Natural killer cell treated with Interleukin-12 subunit alpha and Interleukin-12 subunit beta and Interleukin-15 and Interleukin-18, amount 100 ng/mL, for 72 hours (primary cell): ENCODE measurements around the gene SCN8A. TPM values are rescaled to one million over a fixed set of nuclear protein-coding genes. Genes with fewer than 3 reads are reported as not detected.

Source experiments
- ATAC-seq, 2 donors: fragments of 150-1000 bp; cut with Tn5 transposase in 1 of 2; sonication (Bioruptor Pico), chemical (Tn5 transposase) in 1 of 2; 2 replicates each; pipeline ENCODE4 v1.10.0; 2021
- DNase-seq: peaks from one replicate; pipeline ENCODE4 v3.0.0; 2022; ENCODE audit warnings: low spot score
- H3K27ac Mint-ChIP-seq, 2 donors: 1 replicate in 1 of 2; 2 replicates in 1 of 2; pipeline ENCODE4 v1.8.0; 2022; ENCODE audit warnings: mixed read lengths in 2 of 2, mild to moderate bottlenecking in 1 of 2, moderate library complexity in 1 of 2
- H3K27me3 Mint-ChIP-seq, 2 donors: 1 replicate in 1 of 2; 2 replicates in 1 of 2; pipeline ENCODE4 v1.8.0; 2022; ENCODE audit warnings: mixed read lengths in 2 of 2
- H3K36me3 Mint-ChIP-seq: one replicate; pipeline ENCODE4 v1.8.0; 2022; ENCODE audit warnings: mixed read lengths
- H3K4me1 Mint-ChIP-seq, 2 donors: 1 replicate in 1 of 2; 2 replicates in 1 of 2; pipeline ENCODE4 v1.8.0; 2022; ENCODE audit warnings: low read depth in 2 of 2, mixed read lengths in 2 of 2, mild to moderate bottlenecking in 1 of 2
- H3K4me3 Mint-ChIP-seq: one replicate; pipeline ENCODE4 v1.8.0; 2022; ENCODE audit warnings: mixed read lengths
- H3K9me3 Mint-ChIP-seq: 2 replicates; pipeline ENCODE4 v1.8.0; 2022; ENCODE audit warnings: mixed read lengths
- total RNA-seq, 2 donors: library from RNA; stranded (reverse); gene quantifications; one replicate each; pipeline ENCODE4 v1.2.3, GENCODE V29; 2022

Gene SCN8A
- total RNA-seq, 2 donors from 2014 or later: 0.50 to 1.5 TPM

- no peaks in the 10 kb centered on the region for H3K9me3 Mint-ChIP-seq
- H3K36me3 Mint-ChIP-seq: no peaks in the 10 kb centered on the region
- no peak for ATAC-seq
- H3K4me3 Mint-ChIP-seq: no peak overlapping the region
- H3K27ac Mint-ChIP-seq: no peak overlapping the region
- DNase-seq: no peak
- no peaks in the 10 kb centered on the region for H3K4me1 Mint-ChIP-seq
- H3K27me3 Mint-ChIP-seq: peaks cover 15 to 19% of the 10 kb centered on the region in 2 donors
Observed at GRCh38 chr12:51753980-51754675, 163.1 kb downstream of the SCN8A start.

- Mint-ChIP-seq H3K4me1 (no peaks in the 10 kb centered on the region), H3K27me3 (peaks cover 10 to 14% of the 10 kb centered on the region in 2 donors), H3K36me3 (no peaks in the 10 kb centered on the region), H3K4me3 (no peak overlapping the region), H3K9me3 (no peaks in the 10 kb centered on the region), H3K27ac (no peak overlapping the region)
- ATAC-seq (no peak), DNase-seq (no peak)
Observed at GRCh38 chr12:51755251-51755650, 164.2 kb downstream of the SCN8A start.

DNA sequence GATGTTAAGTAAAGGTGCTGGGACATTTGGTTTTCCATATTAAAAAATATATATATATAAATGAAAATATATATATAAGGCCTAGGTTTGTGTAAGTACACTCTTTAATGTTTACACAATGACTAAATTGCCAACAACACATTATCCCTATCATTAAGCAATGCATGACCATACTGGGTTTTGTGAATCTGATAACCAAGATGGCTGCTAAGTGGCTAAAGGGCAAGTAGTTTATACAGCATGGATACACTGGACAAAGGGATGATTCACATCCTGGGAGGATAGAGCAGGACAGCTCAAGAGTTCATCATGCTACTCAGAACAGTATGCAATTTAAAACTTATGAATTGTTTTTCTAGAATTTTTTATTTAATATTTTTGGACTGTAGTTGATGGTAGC is 168.1 kb downstream of the SCN8A start:
- no peak overlapping the region for H3K27ac Mint-ChIP-seq
- no peak overlapping the region for H3K4me3 Mint-ChIP-seq
- DNase-seq (no peak), ATAC-seq (no peak)
- H3K4me1 Mint-ChIP-seq: no peaks in the 10 kb centered on the region
- peaks cover 3 to 12% of the 10 kb centered on the region in 2 donors for H3K27me3 Mint-ChIP-seq
- H3K9me3 Mint-ChIP-seq: no peaks in the 10 kb centered on the region
- no peaks in the 10 kb centered on the region for H3K36me3 Mint-ChIP-seq

GRCh38 chr12:51759695-51760094 is 168.7 kb downstream of the SCN8A start:
- no peak for ATAC-seq

DNA sequence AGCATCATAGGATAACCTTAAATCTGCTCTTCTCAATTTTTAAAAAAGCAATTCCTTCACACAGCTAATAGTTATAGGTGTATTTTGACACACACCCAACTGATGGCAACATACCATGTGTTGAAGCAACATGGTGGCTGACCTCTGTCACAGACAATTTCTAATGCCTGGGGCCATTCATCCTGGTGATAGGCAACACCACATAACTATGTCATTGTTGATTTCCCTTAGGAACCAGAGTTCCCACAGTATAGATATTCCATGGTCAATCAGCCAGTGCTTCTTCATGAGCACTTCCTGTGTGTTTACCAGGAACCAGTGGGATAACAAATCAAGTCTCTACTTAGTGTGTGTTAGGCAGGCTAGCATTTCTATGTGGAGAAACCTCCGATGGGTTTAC is 169.2 kb downstream of the SCN8A start:
- Mint-ChIP-seq H3K27me3 (peaks cover 2 to 12% of the 10 kb centered on the region in 2 donors), H3K27ac (no peak overlapping the region), H3K4me1 (no peaks in the 10 kb centered on the region), H3K4me3 (no peak overlapping the region), H3K9me3 (no peaks in the 10 kb centered on the region), H3K36me3 (no peaks in the 10 kb centered on the region)
- DNase-seq: no peak
- ATAC-seq: no peak

More at GRCh38 chr12:51759695-51760094, 168.7 kb downstream of the SCN8A start:
- no peak for DNase-seq
- Mint-ChIP-seq H3K27me3 (peaks cover 3 to 12% of the 10 kb centered on the region in 2 donors), H3K4me3 (no peak overlapping the region), H3K9me3 (no peaks in the 10 kb centered on the region), H3K36me3 (no peaks in the 10 kb centered on the region), H3K27ac (no peak overlapping the region), H3K4me1 (no peaks in the 10 kb centered on the region)

GRCh38 chr12:51763743-51764142 is 172.7 kb downstream of the SCN8A start:
- DNase-seq (no peak), ATAC-seq (no peak)
- Mint-ChIP-seq H3K4me3 (no peak overlapping the region), H3K27ac (no peak overlapping the region), H3K4me1 (no peaks in the 10 kb centered on the region), H3K27me3 (no peaks in the 10 kb centered on the region), H3K36me3 (no peaks in the 10 kb centered on the region), H3K9me3 (no peaks in the 10 kb centered on the region)

- Mint-ChIP-seq H3K27me3 (peaks cover 1 to 3% of the 10 kb centered on the region in 2 donors), H3K4me3 (no peak overlapping the region), H3K36me3 (no peaks in the 10 kb centered on the region), H3K4me1 (no peaks in the 10 kb centered on the region), H3K27ac (no peak overlapping the region), H3K9me3 (no peaks in the 10 kb centered on the region)
- no peak for DNase-seq
- no peak for ATAC-seq
Observed at GRCh38 chr12:51766067-51766676, 175.1 kb downstream of the SCN8A start.

DNA sequence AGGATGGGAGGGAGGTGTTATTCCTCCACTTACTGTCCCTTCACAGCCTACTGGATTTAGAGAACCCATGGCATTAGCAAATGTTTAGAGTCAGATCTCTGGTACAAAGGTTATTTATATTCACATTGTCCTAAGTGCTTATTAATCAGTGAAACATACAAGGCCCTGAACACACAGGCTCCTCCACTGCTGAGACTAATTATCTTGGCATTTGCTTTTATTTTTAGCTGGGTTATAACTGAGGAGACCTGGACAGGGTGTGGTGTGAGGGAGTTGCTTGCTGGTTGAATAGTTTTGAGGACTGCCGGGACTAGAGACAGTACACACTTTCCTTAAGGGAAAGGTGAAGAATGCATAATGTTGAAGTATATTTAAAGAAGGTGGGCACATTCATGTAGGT is 180.0 kb downstream of the SCN8A start:
- H3K36me3 Mint-ChIP-seq: no peaks in the 10 kb centered on the region
- H3K27me3 Mint-ChIP-seq: peaks cover 3 to 8% of the 10 kb centered on the region in 2 donors
- no peak for DNase-seq
- no peak overlapping the region for H3K4me3 Mint-ChIP-seq
- no peaks in the 10 kb centered on the region for H3K9me3 Mint-ChIP-seq
- no peak overlapping the region for H3K27ac Mint-ChIP-seq
- ATAC-seq: no peak
- H3K4me1 Mint-ChIP-seq: no peaks in the 10 kb centered on the region

DNA sequence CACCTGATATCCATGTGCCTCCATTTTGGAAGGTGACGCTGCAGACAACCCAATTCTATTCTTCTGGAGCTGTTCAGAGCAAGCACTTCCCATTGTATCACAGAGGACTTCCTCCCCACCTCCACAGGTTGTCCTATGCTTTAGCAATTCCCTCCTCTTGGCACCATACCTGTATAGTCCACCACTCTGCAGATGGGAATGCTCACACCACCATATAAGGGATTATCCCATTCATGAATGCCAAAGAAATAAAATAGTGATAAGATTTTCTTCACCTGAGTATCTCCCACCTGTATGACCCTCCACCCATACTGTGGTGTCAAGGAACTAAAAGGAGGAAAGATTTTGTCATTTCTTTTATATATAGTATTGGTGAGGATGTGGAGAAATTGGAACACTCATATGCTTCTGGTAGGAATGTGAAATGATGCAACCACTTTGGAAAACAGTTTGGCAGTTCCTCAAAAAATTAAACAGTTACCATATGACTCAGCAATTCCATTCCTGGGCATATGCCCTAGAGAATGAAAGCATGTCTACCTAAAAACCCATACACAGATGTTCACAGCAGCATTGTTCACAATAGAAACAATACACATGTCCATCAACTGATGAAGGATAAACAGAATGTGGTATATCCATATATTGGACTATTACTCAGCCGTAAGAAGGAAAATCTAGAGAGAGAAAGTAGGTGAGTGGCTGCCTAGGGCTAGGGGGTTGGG is 182.3 kb downstream of the SCN8A start:
- Mint-ChIP-seq H3K4me1 (no peaks in the 10 kb centered on the region), H3K36me3 (no peaks in the 10 kb centered on the region), H3K4me3 (no peak overlapping the region), H3K27me3 (peaks cover 3 to 8% of the 10 kb centered on the region in 2 donors), H3K27ac (no peak overlapping the region), H3K9me3 (no peaks in the 10 kb centered on the region)
- ATAC-seq: no peak
- no peak for DNase-seq

GRCh38 chr12:51774933-51775332 is 183.9 kb downstream of the SCN8A start:
- no peak for ATAC-seq
- Mint-ChIP-seq H3K9me3 (no peaks in the 10 kb centered on the region), H3K4me1 (no peaks in the 10 kb centered on the region), H3K27me3 (peaks cover 3 to 8% of the 10 kb centered on the region in 2 donors), H3K4me3 (no peak overlapping the region), H3K36me3 (no peaks in the 10 kb centered on the region), H3K27ac (no peak overlapping the region)
- no peak for DNase-seq

DNA sequence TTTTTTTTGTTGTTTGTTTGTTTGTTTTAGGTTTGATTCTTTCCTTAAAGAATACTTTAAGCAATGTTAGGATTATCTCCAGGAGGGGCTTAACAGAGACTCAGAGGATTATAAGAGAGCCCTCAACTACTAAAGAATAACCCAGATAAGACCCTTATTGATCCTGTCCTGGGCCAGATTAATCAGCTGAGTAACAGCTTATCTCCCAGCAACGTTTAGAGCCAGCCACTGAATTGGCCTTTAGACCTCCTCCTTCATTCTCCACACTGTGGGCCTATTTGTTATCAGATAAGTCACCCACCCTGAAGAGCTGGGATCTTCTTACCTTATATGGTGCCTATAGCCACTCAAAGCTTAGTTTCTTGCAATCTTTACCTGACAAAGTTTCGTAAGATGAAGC is 186.4 kb downstream of the SCN8A start:
- no peak for ATAC-seq
- Mint-ChIP-seq H3K9me3 (no peaks in the 10 kb centered on the region), H3K4me1 (no peaks in the 10 kb centered on the region), H3K27me3 (peaks cover 0 to 4% of the 10 kb centered on the region in 2 donors), H3K4me3 (no peak overlapping the region), H3K36me3 (no peaks in the 10 kb centered on the region), H3K27ac (no peak overlapping the region)
- DNase-seq: no peak

DNA sequence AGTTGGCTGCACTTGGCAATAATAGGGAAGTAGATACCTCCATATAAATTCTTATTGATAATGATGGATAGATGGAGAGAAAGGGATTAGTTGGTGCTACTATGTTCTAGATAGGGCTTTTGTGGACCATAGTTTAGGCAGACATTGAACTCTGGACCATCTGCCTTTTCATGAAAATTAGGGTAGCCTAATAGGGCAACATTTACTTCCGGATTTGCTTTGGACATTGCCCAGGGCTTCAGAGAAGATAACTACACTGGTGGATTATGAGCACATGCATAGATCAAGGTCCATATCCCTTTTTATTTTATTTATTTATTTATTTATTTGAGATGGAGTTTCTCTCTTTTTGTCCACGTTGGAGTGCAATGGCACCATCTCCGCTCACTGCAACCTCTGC is 186.9 kb downstream of the SCN8A start:
- no peak overlapping the region for H3K27ac Mint-ChIP-seq
- no peaks in the 10 kb centered on the region for H3K36me3 Mint-ChIP-seq
- H3K4me1 Mint-ChIP-seq: no peaks in the 10 kb centered on the region
- no peak overlapping the region for H3K4me3 Mint-ChIP-seq
- peaks cover 0 to 4% of the 10 kb centered on the region in 2 donors for H3K27me3 Mint-ChIP-seq
- no peaks in the 10 kb centered on the region for H3K9me3 Mint-ChIP-seq
- ATAC-seq (no peak), DNase-seq (no peak)

- H3K27ac Mint-ChIP-seq: no peak overlapping the region
- no peaks in the 10 kb centered on the region for H3K9me3 Mint-ChIP-seq
- DNase-seq (no peak), ATAC-seq (no peak)
- peaks cover 0 to 4% of the 10 kb centered on the region in 2 donors for H3K27me3 Mint-ChIP-seq
- no peaks in the 10 kb centered on the region for H3K4me1 Mint-ChIP-seq
- H3K4me3 Mint-ChIP-seq: no peak overlapping the region
- H3K36me3 Mint-ChIP-seq: no peaks in the 10 kb centered on the region
Observed at GRCh38 chr12:51779876-51780275, 188.8 kb downstream of the SCN8A start.

- no peak overlapping the region for H3K27ac Mint-ChIP-seq
- no peak for DNase-seq
- H3K9me3 Mint-ChIP-seq: no peaks in the 10 kb centered on the region
- H3K27me3 Mint-ChIP-seq: peaks cover 0 to 4% of the 10 kb centered on the region in 2 donors
- no peaks in the 10 kb centered on the region for H3K36me3 Mint-ChIP-seq
- no peak for ATAC-seq
- no peak overlapping the region for H3K4me3 Mint-ChIP-seq
- no peaks in the 10 kb centered on the region for H3K4me1 Mint-ChIP-seq
Observed at GRCh38 chr12:51784688-51785087, 193.7 kb downstream of the SCN8A start.
